Fibroblast of skin of abdomen (primary cell): ENCODE results near the gene ZNF383.
"Not testable (repeated sequence)": the region's sequence is repeated elsewhere in the genome, so short reads cannot be mapped to it uniquely, and the experiment has no call there.

Experiments
- DNase-seq: peaks from one replicate; pipeline ENCODE4 v3.0.0-alpha.2; 2013

Gene ZNF383

GRCh38 chr19:37294246-37294645 is 76.2 kb downstream of the ZNF383 start:
- not testable (repeated sequence) for DNase-seq
